ENCODE measurements around the gene CAPN15.

Gene CAPN15

GRCh38 chr16:519425-519824 is 8.1 kb upstream of the CAPN15 start:
- Histone ChIP-seq H3K27ac (ENCODE audit: insufficient read depth, low read depth, low read length, poor library complexity, severe bottlenecking) (no peak overlapping the region), H3K9me3 (ENCODE audit: control insufficient read depth, low read length) (no peaks in the 10 kb centered on the region), H3K4me1 (ENCODE audit: control insufficient read depth, insufficient read depth, low read length) (no peaks in the 10 kb centered on the region), H3K27me3 (ENCODE audit: control insufficient read depth, insufficient read depth, low read length, poor library complexity, severe bottlenecking) (no peaks in the 10 kb centered on the region), H3K36me3 (ENCODE audit: control insufficient read depth, insufficient read depth, low read length) (peaks cover 11% of the 10 kb centered on the region), H3K4me3 (ENCODE audit: insufficient read depth, low read depth, low read length) (no peak overlapping the region)
- 97% methylated on average over 19 of the region's 19 CpGs for WGBS, 2 experiments

- WGBS, 2 experiments, result 95% methylated on average over 35 of the region's 35 CpGs
- no peak overlapping the region for H3K27ac ChIP-seq (ENCODE audit: insufficient read depth, low read depth, low read length, poor library complexity, severe bottlenecking)
- no peaks in the 10 kb centered on the region for H3K4me1 ChIP-seq (ENCODE audit: control insufficient read depth, insufficient read depth, low read length)
- no peaks in the 10 kb centered on the region for H3K27me3 ChIP-seq (ENCODE audit: control insufficient read depth, insufficient read depth, low read length, poor library complexity, severe bottlenecking)
- no peak overlapping the region for H3K4me3 ChIP-seq (ENCODE audit: insufficient read depth, low read depth, low read length)
- H3K9me3 ChIP-seq (ENCODE audit: control insufficient read depth, low read length), result no peaks in the 10 kb centered on the region
- peaks cover 6% of the 10 kb centered on the region for H3K36me3 ChIP-seq (ENCODE audit: control insufficient read depth, insufficient read depth, low read length)
Measured at GRCh38 chr16:519841-520687, 7.4 kb upstream of the CAPN15 start.

DNA sequence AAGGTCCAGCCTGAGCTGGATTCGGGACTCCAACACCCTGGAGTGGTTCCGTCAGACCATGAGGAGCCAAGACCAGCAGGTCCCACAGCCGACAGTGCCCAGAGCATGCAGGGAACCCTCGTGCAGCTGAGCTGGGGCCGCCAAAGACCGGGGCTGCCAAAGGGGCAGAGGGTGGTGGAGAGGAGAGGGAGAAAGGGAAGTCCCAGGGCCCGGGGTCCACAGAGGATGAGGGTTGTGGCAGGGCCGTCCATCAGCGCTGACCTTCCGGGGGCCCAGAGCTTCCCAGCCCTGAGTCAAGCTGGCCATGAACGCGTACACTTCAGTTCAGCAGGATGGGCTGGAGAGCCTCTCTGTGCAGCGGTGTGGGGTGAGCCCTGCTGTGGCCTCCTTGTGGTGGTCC is 6.7 kb upstream of the CAPN15 start:
- Histone ChIP-seq H3K9me3 (ENCODE audit: control insufficient read depth, low read length) (no peaks in the 10 kb centered on the region), H3K27me3 (ENCODE audit: control insufficient read depth, insufficient read depth, low read length, poor library complexity, severe bottlenecking) (no peaks in the 10 kb centered on the region), H3K36me3 (ENCODE audit: control insufficient read depth, insufficient read depth, low read length) (peaks cover 5% of the 10 kb centered on the region), H3K4me1 (ENCODE audit: control insufficient read depth, insufficient read depth, low read length) (no peaks in the 10 kb centered on the region), H3K27ac (ENCODE audit: insufficient read depth, low read depth, low read length, poor library complexity, severe bottlenecking) (no peak overlapping the region), H3K4me3 (ENCODE audit: insufficient read depth, low read depth, low read length) (no peak overlapping the region)
- WGBS, 2 experiments, result 95 to 97% methylated on average over 13 of the region's 13 CpGs

GRCh38 chr16:521381-522210 is 5.9 kb upstream of the CAPN15 start:
- Histone ChIP-seq H3K36me3 (ENCODE audit: control insufficient read depth, insufficient read depth, low read length) (peaks cover 3% of the 10 kb centered on the region), H3K4me1 (ENCODE audit: control insufficient read depth, insufficient read depth, low read length) (peaks cover 6% of the 10 kb centered on the region)

DNA sequence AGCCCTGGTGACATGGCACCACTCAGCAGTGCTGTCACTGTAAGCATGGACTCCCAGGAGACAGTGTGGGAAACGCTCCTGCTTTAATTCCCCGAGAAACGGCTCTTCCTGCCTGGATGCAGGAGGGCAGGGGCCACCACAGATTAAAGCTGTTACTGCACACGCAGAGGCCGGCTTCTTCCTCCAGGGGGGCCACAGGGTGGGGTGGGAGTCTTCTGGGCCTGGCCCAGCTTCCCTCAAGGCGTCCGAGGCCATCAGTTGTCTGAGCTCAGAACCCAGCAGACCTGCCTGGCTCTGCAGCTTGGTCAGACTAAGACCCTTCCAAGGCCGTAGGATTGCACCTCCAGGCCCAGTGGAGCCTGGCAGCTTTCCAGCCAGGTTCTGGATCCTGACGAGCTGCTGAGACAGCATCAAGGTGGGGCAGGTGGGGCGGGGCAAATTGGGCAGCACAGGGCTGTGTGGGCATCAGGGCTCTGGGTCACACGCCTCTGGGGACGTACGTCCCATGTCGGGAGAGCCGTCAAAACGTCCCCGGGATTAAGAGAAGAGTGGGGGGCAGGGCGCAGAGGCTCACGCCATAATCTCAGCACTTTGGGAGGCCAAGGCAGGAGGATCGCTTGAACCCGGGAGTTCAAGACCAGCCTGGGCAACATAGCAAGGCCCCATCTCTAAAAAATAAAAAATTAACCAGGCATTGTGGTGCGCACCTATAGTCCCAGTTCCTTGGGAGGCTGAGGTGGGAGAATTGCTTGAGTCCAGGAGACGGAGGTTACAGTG is 5.0 kb upstream of the CAPN15 start:
- Histone ChIP-seq H3K36me3 (ENCODE audit: control insufficient read depth, insufficient read depth, low read length) (peaks cover 3% of the 10 kb centered on the region), H3K4me3 (ENCODE audit: insufficient read depth, low read depth, low read length) (no peak overlapping the region), H3K27me3 (ENCODE audit: control insufficient read depth, insufficient read depth, low read length, poor library complexity, severe bottlenecking) (no peaks in the 10 kb centered on the region), H3K9me3 (ENCODE audit: control insufficient read depth, low read length) (no peaks in the 10 kb centered on the region), H3K4me1 (ENCODE audit: control insufficient read depth, insufficient read depth, low read length) (peaks cover 6% of the 10 kb centered on the region), H3K27ac (ENCODE audit: insufficient read depth, low read depth, low read length, poor library complexity, severe bottlenecking) (no peak overlapping the region)
- 88 to 91% methylated on average over 23 of the region's 23 CpGs for WGBS, 2 experiments

More at GRCh38 chr16:521381-522210, 5.9 kb upstream of the CAPN15 start:
- Histone ChIP-seq H3K9me3 (ENCODE audit: control insufficient read depth, low read length) (no peaks in the 10 kb centered on the region), H3K27ac (ENCODE audit: insufficient read depth, low read depth, low read length, poor library complexity, severe bottlenecking) (no peak overlapping the region), H3K27me3 (ENCODE audit: control insufficient read depth, insufficient read depth, low read length, poor library complexity, severe bottlenecking) (no peaks in the 10 kb centered on the region), H3K4me3 (ENCODE audit: insufficient read depth, low read depth, low read length) (no peak overlapping the region)
- WGBS, 2 experiments, result 89 to 91% methylated on average over 34 of the region's 34 CpGs

- no peak overlapping the region for H3K4me3 ChIP-seq (ENCODE audit: insufficient read depth, low read depth, low read length)
- peaks cover 6% of the 10 kb centered on the region for H3K4me1 ChIP-seq (ENCODE audit: control insufficient read depth, insufficient read depth, low read length)
- no peak overlapping the region for H3K27ac ChIP-seq (ENCODE audit: insufficient read depth, low read depth, low read length, poor library complexity, severe bottlenecking)
- no peaks in the 10 kb centered on the region for H3K27me3 ChIP-seq (ENCODE audit: control insufficient read depth, insufficient read depth, low read length, poor library complexity, severe bottlenecking)
- peaks cover 3% of the 10 kb centered on the region for H3K36me3 ChIP-seq (ENCODE audit: control insufficient read depth, insufficient read depth, low read length)
- 95% methylated on average over 22 of the region's 22 CpGs for WGBS, 2 experiments
- H3K9me3 ChIP-seq (ENCODE audit: control insufficient read depth, low read length), result no peaks in the 10 kb centered on the region
Measured at GRCh38 chr16:523097-523741, 4.3 kb upstream of the CAPN15 start.

DNA sequence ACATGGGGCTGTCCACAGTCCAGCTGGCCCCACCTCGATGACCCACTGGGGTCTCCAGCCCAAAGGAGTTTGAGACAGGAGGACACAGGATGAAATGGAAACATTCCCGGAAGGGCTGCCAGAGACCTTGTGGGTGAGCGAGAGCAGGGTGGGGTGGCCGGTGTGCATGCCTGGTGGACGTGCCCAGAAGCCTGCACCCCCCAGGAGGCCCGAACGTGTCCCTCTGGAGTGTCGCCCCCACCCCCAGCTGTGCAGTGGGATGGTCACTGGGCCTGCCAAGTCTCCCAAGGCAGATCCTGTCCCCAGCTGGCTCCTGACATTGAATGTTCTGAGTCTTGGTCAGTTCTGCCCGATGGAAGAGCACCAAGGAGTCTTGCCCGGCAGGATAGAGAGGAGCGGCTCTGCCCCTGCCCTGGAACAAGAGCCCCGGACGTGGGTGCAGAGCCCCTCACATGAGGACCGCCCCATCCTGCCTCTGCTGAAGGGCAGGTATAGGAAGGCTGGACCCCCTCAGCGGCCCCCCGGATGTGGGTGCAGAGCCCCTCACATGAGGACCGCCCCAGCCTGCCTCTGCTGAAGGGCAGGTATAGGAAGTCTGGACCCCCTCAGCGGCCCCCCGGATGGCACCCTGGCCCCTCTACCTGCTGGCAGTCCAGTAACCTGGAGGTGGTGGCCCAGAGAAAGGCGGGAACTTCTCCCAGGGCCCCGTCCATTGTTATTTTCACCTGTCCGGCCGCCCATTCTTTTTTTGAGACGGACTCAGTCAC is 3.1 kb upstream of the CAPN15 start:
- 92 to 94% methylated on average over 24 of the region's 24 CpGs for WGBS, 2 experiments
- Histone ChIP-seq H3K4me3 (ENCODE audit: insufficient read depth, low read depth, low read length) (no peak overlapping the region), H3K27ac (ENCODE audit: insufficient read depth, low read depth, low read length, poor library complexity, severe bottlenecking) (no peak overlapping the region), H3K9me3 (ENCODE audit: control insufficient read depth, low read length) (no peaks in the 10 kb centered on the region), H3K27me3 (ENCODE audit: control insufficient read depth, insufficient read depth, low read length, poor library complexity, severe bottlenecking) (no peaks in the 10 kb centered on the region), H3K36me3 (ENCODE audit: control insufficient read depth, insufficient read depth, low read length) (peaks cover 3% of the 10 kb centered on the region), H3K4me1 (ENCODE audit: control insufficient read depth, insufficient read depth, low read length) (peaks cover 17% of the 10 kb centered on the region)

- H3K4me1 ChIP-seq (ENCODE audit: control insufficient read depth, insufficient read depth, low read length), result peaks cover 23% of the 10 kb centered on the region
- H3K36me3 ChIP-seq (ENCODE audit: control insufficient read depth, insufficient read depth, low read length), result peaks cover 3% of the 10 kb centered on the region
- H3K27ac ChIP-seq (ENCODE audit: insufficient read depth, low read depth, low read length, poor library complexity, severe bottlenecking), result no peak overlapping the region
- H3K27me3 ChIP-seq (ENCODE audit: control insufficient read depth, insufficient read depth, low read length, poor library complexity, severe bottlenecking), result no peaks in the 10 kb centered on the region
- 95 to 96% methylated on average over 8 of the region's 8 CpGs for WGBS, 2 experiments
- H3K4me3 ChIP-seq (ENCODE audit: insufficient read depth, low read depth, low read length), result no peak overlapping the region
- H3K9me3 ChIP-seq (ENCODE audit: control insufficient read depth, low read length), result no peaks in the 10 kb centered on the region
Measured at GRCh38 chr16:525123-525519, 2.4 kb upstream of the CAPN15 start.

GRCh38 chr16:525520-526180 is 1.9 kb upstream of the CAPN15 start:
- Histone ChIP-seq H3K9me3 (ENCODE audit: control insufficient read depth, low read length) (no peaks in the 10 kb centered on the region), H3K36me3 (ENCODE audit: control insufficient read depth, insufficient read depth, low read length) (peaks cover 1% of the 10 kb centered on the region), H3K4me3 (ENCODE audit: insufficient read depth, low read depth, low read length) (peak overlapping the region; percentile 83), H3K4me1 (ENCODE audit: control insufficient read depth, insufficient read depth, low read length) (peaks cover 23% of the 10 kb centered on the region), H3K27ac (ENCODE audit: insufficient read depth, low read depth, low read length, poor library complexity, severe bottlenecking) (no peak overlapping the region), H3K27me3 (ENCODE audit: control insufficient read depth, insufficient read depth, low read length, poor library complexity, severe bottlenecking) (no peaks in the 10 kb centered on the region)
- 92 to 94% methylated on average over 13 of the region's 13 CpGs for WGBS, 2 experiments

Measured in ectodermal cell (in vitro differentiated cells).